GM19239 (cell line): ENCODE results near the gene RERE.

ENCODE experiments used
- DNase-seq: peaks from one replicate; pipeline ENCODE4 v3.0.0; 2011; ENCODE audit warnings: low spot score; ENCODE audit not compliant: insufficient read length
- FAIRE-seq: peaks from 2 replicates; lab custom pipeline; 2011; peaks lifted over from hg19 to GRCh38; lab: Jason Lieb, UNC

The RERE gene

DNA sequence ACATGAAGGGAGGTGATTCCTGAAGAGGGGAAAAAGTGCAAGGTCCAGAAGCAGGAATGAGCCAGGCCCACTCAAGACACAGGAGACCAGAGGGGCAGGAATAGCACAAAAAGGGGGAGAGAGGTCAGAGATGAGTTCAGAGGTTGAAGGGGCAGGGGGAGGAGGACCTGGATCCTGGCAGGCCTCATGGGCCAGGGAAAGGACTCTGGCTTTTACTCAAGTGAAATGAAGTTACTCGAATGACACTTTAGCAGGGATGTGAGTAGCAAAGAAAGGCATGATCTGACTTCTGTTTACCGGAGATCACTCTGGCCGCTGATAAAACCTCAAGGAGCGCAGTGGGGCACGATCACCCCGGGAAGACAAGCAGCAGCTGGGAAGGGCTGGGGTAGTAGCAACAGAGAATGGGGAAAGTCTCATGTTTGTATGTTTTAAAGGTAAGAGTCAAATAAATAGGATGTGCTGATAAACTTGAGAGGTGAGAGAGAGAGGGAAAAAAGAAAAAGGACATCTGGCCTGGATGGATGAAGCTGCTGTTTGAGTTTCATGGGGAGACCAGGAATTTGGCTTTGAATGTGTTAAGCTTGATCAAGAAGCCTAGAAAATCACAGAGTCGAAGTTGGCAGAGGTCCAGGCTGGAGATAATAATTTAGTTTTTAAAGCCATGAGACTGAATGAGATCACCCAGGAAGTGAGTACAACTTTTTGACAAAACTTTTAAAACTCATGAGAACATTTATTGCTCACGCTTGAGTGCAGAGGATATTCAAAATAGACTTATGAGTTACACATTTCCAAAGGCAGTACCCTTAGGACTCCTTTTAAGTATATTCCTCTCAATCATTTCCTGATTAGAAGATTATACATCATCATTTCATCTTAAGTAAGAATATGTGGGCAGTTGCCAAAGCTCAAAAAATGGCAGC, 156.0 kb downstream of the RERE start:
- DNase-seq (no peak), FAIRE-seq (peak; percentile 69)

DNA sequence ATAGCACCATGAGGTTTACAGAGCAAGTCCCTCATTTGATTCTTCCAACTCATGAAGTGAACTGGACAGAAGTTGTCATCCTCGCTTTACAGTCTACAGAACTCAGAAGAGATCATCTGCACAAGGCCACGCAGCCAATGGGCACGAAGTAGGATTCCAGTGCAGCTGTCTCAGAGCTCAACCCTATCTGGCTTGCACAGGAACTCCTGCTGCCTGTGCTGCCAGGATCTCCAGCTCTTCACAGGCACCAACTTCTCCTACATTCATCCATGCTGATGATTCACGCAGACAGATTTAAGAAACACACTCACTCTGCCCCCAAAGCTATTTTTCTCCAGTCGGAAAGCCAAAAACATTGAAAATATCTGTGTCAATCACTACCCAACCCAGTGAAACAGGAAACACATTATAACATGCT, 157.0 kb downstream of the RERE start:
- no peak for DNase-seq
- FAIRE-seq, result peak; percentile 31

DNA sequence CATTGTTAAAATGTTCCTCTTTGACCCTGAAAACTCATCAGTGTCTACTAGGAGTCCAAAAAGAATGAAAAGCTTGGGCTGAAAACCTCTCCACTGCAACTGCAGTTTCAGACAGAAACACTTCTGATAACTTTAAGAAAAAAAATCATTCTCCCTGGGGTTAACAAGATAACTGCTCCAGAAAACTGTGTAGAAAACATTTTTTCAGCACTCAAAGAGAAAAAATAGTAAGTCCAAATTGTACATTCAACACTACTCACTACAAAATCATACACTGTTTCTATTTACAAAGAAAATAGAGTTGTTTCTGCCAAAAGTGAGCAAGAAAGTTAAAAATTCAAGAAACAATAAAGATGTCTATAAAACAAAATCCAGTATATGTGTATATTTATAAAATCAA, 157.8 kb downstream of the RERE start:
- DNase-seq, result no peak
- no peak for FAIRE-seq

DNA sequence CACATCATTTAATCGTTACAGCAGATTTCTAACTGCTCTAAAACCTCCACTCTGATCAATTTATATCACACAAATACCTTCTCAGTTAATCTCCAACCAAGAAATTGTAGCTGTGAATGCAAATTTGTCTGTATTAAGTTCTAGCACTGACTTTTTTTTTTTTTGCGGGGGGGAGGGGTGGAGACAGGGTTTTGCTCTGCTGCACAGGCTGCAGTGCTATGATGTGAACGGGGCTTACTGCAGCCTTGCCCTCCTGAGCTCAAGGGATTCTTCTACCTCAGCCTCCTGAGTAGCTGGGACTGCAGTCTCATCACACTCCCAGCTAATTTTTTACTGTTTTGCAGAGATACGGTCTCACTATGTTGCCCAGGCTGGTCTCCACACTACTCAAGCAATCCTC, 163.6 kb downstream of the RERE start:
- no peak for DNase-seq
- peak; percentile 68 for FAIRE-seq

DNA sequence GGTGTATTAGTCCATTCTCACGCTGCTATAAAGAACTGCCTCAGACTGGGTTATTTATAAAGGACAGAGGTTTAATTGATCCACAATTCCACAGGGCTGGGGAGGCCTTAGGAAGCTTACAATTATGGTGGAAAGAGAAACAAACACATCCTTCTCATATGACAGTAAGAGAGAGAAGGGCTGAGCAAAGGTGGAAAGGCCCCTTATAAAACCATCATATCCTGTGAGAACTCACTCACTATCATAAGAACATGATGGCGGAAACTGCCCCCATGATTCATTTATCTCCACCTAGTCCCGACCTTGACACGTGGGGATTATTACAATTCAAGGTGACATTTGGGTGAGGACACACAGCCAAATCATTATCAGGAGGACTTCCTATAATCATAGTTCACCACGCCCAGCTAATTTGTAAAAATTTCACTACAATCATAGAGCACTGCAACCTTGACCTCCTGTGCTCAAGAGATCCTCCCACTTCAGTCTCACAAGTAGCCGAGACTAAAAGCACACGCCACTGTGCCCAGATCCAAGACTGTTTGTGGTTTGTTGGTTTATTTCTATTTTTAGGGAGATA, 164.9 kb downstream of the RERE start:
- DNase-seq, result no peak
- FAIRE-seq, result peak; percentile 37

DNA sequence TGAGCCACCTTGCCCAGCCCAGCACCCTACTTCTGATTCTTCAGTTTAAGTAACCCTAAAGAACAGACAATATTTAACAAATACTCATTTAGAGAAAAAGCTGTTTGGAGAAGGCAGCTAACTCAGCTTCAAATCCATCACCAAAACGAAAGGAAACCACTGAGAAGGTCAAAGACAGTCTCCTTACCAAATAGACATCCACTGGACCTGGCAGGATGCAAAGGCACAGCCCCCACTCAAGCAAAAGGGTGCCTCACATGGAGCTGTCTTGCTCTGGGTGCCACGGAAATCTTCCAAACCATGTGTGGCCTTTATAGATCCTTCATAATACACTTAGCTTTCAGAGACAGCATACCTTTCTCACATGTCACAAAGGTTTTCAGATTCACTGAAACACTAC, 165.5 kb downstream of the RERE start:
- DNase-seq, result no peak
- peak; percentile 60 for FAIRE-seq

DNA sequence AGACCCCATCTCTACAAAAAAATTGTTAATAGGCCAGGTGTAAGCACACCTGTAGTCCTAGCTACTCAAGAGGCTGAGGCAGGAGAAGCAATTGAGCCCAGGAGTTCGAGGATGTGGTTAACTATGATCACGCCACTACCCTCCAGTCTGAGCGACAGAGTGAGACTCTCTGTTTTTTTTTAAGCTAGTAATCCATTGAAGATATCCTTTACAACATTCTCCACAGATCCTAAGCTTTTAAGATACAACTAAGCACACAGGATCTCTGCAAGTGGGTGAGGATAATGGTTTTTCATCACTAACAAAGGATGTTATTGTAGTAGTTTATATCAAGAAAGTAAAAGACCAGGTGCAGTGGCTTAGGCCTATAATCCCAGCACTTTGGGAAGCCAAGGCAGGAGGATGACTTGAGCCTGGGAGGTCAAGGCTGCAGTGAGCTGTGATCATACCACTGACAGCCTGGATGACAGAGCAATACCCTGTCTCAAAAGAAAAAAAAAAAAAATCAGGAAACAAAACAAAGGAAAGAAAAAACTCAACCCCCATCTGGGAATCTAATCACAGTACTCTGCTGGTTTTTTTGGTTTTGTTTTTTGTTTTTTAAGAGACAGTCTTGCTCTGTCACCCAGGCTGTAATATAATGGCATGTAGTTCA, 166.1 kb downstream of the RERE start:
- FAIRE-seq (peak; percentile 70), DNase-seq (no peak)

DNA sequence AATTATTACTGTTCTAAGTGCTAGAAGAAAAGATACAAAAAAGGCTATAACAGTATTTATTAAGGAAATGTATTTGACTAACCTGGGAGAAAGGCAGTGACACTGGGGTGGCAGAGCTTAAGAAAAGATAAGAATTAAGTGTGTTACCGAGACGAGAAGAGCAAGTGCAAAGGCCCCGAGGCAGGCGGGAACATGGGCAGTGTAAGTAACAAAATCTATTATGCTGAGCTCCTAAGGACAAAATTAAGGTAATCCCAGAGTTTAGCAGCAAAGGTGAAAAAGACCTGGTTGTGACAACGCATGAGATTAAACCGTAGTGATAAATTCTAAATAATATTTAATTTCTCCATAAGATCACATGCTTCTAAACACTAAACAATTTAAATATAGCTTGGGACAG, 167.6 kb downstream of the RERE start:
- FAIRE-seq (no peak), DNase-seq (no peak)

DNA sequence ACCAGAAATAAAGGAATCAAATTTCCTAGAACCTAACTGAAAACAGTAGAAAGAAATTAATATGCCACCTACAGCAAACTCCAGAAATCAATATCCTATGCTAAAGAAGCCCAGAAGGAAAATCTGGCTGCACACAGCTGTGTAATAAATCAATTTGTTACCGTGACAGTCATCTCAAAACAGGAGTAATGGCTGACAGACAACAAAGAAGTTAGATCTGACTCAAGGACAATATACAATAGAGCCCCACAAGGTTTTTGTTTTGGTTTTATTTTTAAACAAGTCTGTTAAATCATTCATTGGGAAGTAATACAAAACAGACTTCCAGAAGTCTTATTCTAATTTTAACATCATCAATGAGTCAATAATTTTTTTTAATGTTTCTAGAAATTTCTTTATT, 168.4 kb downstream of the RERE start:
- DNase-seq (peak; percentile 22), FAIRE-seq (no peak)

DNA sequence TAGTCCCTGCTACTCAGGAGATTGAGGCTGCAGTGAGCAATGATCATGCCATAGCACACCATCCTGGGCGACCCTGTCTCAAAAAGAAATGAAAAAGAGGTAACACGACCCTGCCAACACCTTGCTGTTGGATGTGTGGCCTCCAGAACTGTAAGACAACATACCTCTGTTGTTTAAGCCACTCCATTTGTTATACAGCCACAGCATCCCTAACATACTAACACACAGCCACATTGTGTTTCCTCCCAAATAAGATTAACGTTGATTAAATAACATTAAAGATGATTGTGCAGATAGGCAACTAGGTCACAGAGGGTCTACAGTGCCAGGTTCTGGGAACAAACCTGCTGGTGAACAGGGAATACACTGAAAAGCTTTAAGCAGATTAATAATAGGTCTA, 170.4 kb downstream of the RERE start:
- FAIRE-seq, result no peak
- DNase-seq, result no peak

DNA sequence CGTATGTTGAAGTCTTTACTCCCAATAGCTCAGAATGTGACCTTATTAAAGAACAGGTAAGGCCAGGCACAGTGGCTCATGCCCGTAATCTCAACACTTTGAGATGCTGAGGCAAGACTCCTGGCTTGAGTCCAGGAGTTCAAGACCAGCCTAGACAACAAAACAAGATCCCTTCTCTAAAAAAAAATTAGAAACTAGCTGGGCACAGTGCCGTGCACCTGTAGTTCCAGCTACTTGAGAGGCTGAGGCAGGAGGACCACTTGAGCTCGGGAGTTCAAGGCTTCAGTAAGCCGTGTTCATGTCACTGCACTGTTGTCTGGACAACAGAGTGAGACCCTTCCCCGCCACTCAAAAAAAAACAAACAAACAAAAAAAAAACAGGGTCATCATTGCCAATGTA, 171.3 kb downstream of the RERE start:
- DNase-seq, result no peak
- FAIRE-seq, result no peak

DNA sequence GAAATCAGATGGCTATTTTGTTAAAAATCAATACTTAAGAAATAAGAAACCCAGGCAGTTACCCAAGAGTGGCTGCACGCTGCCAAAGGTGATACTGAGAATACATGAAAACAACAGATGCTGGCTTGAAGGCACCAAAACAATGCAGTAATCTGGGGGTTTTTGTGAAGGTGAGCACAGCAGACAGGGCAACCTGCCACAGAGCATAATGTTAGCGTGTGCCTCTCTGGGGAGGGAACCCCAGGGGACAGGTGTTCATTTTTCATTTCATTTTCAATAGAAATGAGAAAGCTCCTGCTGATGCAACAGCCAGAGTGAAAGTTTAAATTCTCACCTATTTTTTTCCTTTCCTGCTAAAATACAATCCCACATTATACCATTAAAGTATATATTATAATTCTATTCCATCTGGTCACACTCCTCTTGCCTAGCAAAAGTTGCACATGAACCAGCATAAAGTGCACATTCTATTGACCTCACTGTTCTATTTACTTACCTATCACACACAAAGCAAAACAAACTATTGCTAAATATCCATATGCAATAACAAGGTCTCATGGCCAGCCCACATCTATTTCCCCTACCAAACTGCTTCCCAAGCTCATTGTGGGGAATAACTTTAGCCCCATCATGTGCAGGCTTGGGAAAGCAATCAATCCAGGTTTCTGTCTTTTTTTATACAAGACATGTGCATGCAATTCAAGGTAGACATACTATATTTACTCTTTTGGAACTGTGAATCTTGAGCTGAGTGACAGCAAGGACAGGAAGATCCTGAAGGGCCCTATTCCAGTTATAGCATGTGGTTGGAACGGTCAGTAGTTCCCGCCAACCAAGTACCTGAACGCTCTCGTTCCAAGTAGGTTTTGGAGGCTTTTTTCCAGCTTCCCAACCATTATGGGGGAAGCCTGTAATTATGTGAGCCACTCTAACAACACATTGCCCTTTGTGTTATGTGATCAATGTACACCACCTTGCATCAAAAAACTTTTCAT, 173.6 kb downstream of the RERE start:
- peak; percentile 17 for DNase-seq
- FAIRE-seq, result peak; percentile 99

DNA sequence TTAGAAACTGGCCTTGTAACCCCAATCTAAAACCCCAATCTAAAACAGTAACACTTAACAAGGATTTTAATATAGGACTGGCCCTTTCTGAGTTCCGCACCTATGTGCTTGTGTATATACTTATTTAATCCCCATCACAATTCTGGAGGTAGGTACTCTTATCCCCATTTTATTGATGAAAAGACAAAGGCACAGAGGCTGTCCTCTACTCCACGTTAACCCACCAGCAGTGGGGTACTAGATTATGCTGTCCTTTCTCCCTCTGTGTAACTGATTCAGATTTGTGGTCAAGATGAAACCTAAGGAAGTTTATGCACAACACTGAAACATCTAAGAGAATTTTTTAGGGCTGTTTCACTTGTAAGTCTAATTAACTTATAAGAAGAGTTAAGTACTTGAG, 175.3 kb downstream of the RERE start:
- DNase-seq (no peak), FAIRE-seq (peak; percentile 4)

DNA sequence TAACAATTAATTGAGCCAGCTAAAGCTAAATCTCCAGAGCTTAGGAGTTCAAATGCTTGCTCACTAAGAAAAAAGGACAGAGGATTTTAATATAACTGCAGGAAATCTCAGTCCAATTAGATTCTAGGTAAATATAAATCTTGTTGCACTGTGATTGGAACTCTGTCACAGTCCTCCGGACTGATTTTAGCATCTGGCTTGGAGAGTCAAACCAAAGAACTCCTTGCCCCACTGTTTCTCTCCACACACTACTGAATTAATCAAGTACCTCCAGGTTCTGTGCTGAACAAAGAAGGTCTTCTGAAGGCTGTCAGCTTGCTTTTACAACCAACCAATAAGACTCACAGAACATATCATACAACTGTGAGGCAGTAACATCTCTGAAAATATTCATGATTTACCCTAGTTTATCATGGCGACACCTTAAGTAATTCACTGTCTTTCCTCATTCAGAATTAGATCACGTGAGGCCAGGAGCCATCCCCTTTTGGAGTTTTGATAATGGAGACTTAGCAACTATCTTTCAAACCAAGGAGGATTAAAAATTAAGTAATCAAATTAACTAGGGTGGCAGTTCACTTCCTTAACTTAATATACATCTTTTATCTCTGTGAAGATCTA, 176.0 kb downstream of the RERE start:
- FAIRE-seq, result no peak

DNA sequence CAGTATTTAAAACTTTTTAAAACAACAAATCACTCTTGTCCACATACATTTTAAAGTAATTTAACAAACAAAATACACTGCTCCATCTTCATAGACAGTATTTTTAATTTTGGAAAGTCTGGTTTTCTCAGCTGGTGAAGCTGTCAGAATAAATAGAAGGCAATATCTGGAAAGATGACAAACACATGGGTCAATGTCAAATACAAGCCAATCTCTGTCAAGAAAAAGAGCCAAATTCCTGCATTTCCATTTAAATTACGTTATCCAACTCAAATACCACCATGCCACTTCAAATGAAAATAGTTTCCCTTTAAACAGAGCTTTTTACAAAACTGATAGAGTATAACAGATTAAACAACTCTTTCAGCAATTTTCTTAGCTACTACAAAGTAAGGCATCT, 176.5 kb downstream of the RERE start:
- no peak for FAIRE-seq
- DNase-seq, result no peak

More for the DNA sequence above, 176.0 kb downstream of the RERE start:
- DNase-seq, result no peak

DNA sequence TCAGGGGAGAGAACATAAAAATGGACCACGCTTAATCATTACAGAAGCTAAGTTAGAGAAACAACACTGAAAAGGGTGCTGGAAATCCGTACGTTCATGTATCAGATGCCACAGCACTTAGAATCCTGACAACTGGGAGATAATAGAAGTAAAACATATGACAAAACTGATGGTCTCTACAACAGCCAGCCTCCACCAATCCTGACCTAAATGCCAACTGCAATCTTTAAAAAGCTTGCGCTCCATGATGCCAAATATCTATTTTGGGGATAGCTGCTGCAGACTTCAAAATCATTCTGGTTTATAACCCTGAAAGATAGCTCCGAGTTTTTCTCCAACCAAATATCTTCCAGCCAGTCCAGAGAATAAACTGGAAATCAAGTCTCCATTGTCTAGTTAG, 178.3 kb downstream of the RERE start:
- DNase-seq, result no peak
- FAIRE-seq, result no peak

DNA sequence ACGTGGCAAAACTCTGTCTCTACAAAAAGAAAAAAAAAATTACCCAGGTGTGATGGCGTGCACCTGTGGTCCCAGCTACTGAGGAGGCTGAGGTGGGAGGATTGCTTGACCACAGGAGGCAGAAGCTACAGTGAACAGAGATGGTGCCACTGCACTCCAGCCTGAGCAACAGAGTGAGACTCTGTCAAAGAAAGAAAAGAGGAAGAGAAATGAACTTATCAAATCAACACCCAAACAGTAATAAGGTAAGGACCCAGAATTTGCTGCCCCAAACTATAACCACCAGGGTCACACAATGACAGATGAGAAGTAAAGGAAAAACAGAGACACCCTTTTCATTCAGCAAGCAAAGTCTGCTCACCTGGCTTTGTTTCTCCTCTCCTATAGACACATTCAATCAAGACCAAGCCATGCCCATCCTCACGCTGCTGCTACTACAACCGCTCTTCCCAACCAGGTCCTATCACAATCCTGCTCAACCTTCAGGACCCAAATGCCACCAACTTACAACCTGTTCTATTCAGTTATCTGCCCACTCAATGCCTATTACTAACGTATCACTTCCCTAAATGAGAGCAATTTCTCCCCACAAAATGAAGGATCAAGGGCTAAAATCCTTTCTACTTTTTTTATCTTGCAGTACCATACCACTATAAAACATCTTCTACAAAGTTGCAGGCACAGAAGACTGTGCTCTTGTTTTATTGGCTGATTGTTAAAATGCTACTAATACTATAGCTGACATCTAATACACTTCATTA, 183.5 kb downstream of the RERE start:
- no peak for DNase-seq
- no peak for FAIRE-seq

DNA sequence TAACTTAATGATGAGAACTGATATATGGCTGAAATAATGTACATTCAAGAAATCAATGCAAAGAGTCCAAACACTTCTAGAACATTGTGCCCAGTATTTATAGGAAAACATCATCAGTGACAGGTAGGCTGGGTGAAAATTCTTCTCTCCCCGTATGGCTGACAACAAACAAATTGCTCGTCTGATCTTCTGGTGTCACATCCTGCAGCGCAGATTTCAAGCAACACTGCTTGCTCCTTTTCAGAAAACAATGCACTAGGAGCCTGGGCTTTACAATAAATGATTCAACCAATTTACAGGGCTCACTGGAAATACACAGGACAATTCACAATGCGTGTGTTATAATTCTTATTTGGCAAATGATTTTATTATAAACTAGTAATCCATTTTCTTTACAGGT, 185.3 kb downstream of the RERE start:
- DNase-seq, result no peak
- no peak for FAIRE-seq

DNA sequence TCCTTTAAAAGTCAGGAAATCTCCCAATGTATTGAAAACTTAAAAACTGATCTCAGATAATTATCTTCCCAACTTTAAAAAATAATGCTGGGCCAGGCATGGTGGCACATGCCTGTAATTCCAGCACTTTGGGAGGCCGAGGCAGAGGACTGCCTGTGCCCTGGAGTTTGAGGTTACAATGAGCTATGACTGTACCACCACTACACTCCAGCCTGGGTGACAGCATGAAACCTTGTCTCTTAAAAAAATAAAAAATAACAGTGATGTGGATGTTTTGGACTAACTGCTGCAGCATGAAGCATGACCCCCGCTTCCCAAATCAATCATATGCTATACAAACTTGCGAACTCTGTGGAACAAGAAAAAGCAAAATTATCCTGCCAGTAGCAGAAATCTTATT, 186.3 kb downstream of the RERE start:
- FAIRE-seq, result no peak
- DNase-seq, result no peak
